Measurements from ENCODE around the gene ASB2. TPM values are rescaled to one million over a fixed set of nuclear protein-coding genes. Genes with fewer than 3 reads are reported as not detected.

Gene ASB2
- total RNA-seq, 1 donor from 2014 or later, result 2.4 TPM

- no peaks in the 10 kb centered on the region for H3K36me3 ChIP-seq
- no peak for TF ChIP-seq CTCF (IDR thresholded peaks at IDR 0.05)
- DNase-seq (no peak), ATAC-seq (no peak)
- intact Hi-C loops (cut with DNase I), result no loop called here
- H3K27me3 ChIP-seq (ENCODE audit: low read depth), result no peaks in the 10 kb centered on the region
- H3K4me3 ChIP-seq, result no peak overlapping the region
- H3K9me3 ChIP-seq, result no peaks in the 10 kb centered on the region
- H3K4me1 ChIP-seq, result no peaks in the 10 kb centered on the region
- H3K27ac ChIP-seq, result no peak overlapping the region
These were observed 44.6 kb upstream of the ASB2 start for GRCh38 chr14:94021001-94021400.

GRCh38 chr14:94020267-94020666 is 43.9 kb upstream of the ASB2 start:
- intact Hi-C loops (cut with DNase I), result no loop called here
- no peak for TF ChIP-seq CTCF (IDR thresholded peaks at IDR 0.05)
- Histone ChIP-seq H3K36me3 (no peaks in the 10 kb centered on the region), H3K9me3 (no peaks in the 10 kb centered on the region), H3K4me3 (no peak overlapping the region), H3K27ac (no peak overlapping the region), H3K4me1 (no peaks in the 10 kb centered on the region), H3K27me3 (ENCODE audit: low read depth) (no peaks in the 10 kb centered on the region)
- ATAC-seq (no peak), DNase-seq (no peak)

GRCh38 chr14:94019329-94019728 is 43.0 kb upstream of the ASB2 start:
- Histone ChIP-seq H3K27ac (no peak overlapping the region), H3K27me3 (ENCODE audit: low read depth) (no peaks in the 10 kb centered on the region), H3K36me3 (no peaks in the 10 kb centered on the region), H3K4me3 (no peak overlapping the region), H3K9me3 (no peaks in the 10 kb centered on the region), H3K4me1 (no peaks in the 10 kb centered on the region)
- no peak for TF ChIP-seq CTCF (IDR thresholded peaks at IDR 0.05)
- intact Hi-C loops (cut with DNase I), result no loop called here
- DNase-seq (no peak), ATAC-seq (no peak)

GRCh38 chr14:94018308-94018707 is 41.9 kb upstream of the ASB2 start:
- Histone ChIP-seq H3K36me3 (no peaks in the 10 kb centered on the region), H3K27me3 (ENCODE audit: low read depth) (no peaks in the 10 kb centered on the region), H3K4me1 (no peaks in the 10 kb centered on the region), H3K4me3 (no peak overlapping the region), H3K27ac (no peak overlapping the region), H3K9me3 (no peaks in the 10 kb centered on the region)
- ATAC-seq (no peak), DNase-seq (no peak)
- TF ChIP-seq CTCF (IDR thresholded peaks at IDR 0.05), result no peak
- intact Hi-C loops (cut with DNase I), result no loop called here

- intact Hi-C loops (cut with DNase I), result no loop called here
- DNase-seq, result no peak
These were observed 40.1 kb upstream of the ASB2 start for GRCh38 chr14:94016446-94016976.

More at GRCh38 chr14:94016446-94016976, 40.1 kb upstream of the ASB2 start:
- H3K4me1 ChIP-seq, result no peaks in the 10 kb centered on the region
- H3K4me3 ChIP-seq, result no peak overlapping the region
- no peaks in the 10 kb centered on the region for H3K9me3 ChIP-seq
- no peaks in the 10 kb centered on the region for H3K27me3 ChIP-seq (ENCODE audit: low read depth)
- no peak for ATAC-seq
- no peaks in the 10 kb centered on the region for H3K36me3 ChIP-seq
- H3K27ac ChIP-seq, result no peak overlapping the region
- TF ChIP-seq CTCF (IDR thresholded peaks at IDR 0.05), result no peak

All from lower lobe of right lung (tissue), 2 donors.